HepG2 (cell line): ENCODE results near the gene GPX2. TPM values are rescaled to one million over a fixed set of nuclear protein-coding genes. Genes with fewer than 3 reads are reported as not detected.

Source experiments
- ELF1 ChIP-seq: sonication (generic); formaldehyde crosslinking; IDR thresholded peaks from 2 replicates; pipeline ENCODE4 v1.4.0; 2020; ENCODE audit warnings: missing genetic modification reagents
- MAFG ChIP-seq: sonication (generic); formaldehyde crosslinking; IDR thresholded peaks from 2 replicates; pipeline ENCODE4 v1.5.1; 2020; ENCODE audit warnings: mild to moderate bottlenecking, missing genetic modification reagents
- NR2F6 ChIP-seq, 2 experiments: IDR thresholded peaks; 2 replicates each; pipeline ENCODE4 v1.6.1; 2016; ENCODE audit warnings: antibody characterized with exemption in 1 of 2, mild to moderate bottlenecking in 1 of 2
- SP1 ChIP-seq, 2 experiments: fragments of 450-650 bp in 1 of 2; sonication (generic) in 1 of 2; formaldehyde crosslinking in 1 of 2; IDR thresholded peaks; 2 replicates each; pipeline versions ENCODE4 v1.4.0 to v1.6.1; 2016 to 2020; ENCODE audit warnings: missing genetic modification reagents in 1 of 2
- ZKSCAN1 ChIP-seq: fragments of 150-350 bp; IDR thresholded peaks from 2 replicates; pipeline ENCODE4 v1.6.1; 2014; ENCODE audit warnings: low read length
- ZNF550 ChIP-seq: sonication (generic); formaldehyde crosslinking; IDR thresholded peaks from 2 replicates; pipeline ENCODE4 v1.4.0; 2020; ENCODE audit warnings: mild to moderate bottlenecking, missing genetic modification reagents, borderline replicate concordance
- ZNF7 ChIP-seq: IDR thresholded peaks from 2 replicates; pipeline ENCODE4 v1.6.1; 2016; ENCODE audit warnings: missing biosample characterization, missing genetic modification reagents
- ZNF850 ChIP-seq: sonication (generic); formaldehyde crosslinking; conservative IDR thresholded peaks from 2 replicates; pipeline ENCODE4 v1.9.0; 2021; ENCODE audit warnings: mild to moderate bottlenecking, missing genetic modification reagents
- polyA plus RNA-seq, 8 experiments: library from polyadenylated mRNA; depleted of rRNA in 3 of 8; stranded (reverse) in 7 of 8; unstranded in 1 of 8; fragments of >200 nt; fragmentation: Illumina TruSeq in 4 of 8; extraction: Trizol in 4 of 8; gene quantifications; 2 replicates each; pipeline versions ENCODE4 v1.2.1 to v1.2.3, GENCODE V29; 2011 to 2016; ENCODE audit warnings: low read depth in 4 of 8, missing spikeins in 1 of 8, mixed read lengths in 1 of 8; ENCODE audit not compliant: insufficient read depth in 1 of 8
- total RNA-seq, 5 experiments: library from RNA; depleted of rRNA; stranded (reverse); fragments of >200 nt; fragmentation: Illumina TruSeq; extraction: Trizol; gene quantifications; 2 replicates each; pipeline ENCODE4 v1.2.3, GENCODE V29; 2016; ENCODE audit warnings: low read depth in 1 of 5
- TF ChIP-seq, protein P1 (sequence below): sonication (generic); formaldehyde crosslinking; IDR thresholded peaks from 2 replicates; pipeline ENCODE4 v1.4.0; 2020; ENCODE audit warnings: mild to moderate bottlenecking, missing genetic modification reagents
- TF ChIP-seq, protein P2 (sequence below): sonication (generic); formaldehyde crosslinking; IDR thresholded peaks from 2 replicates; pipeline ENCODE4 v1.4.0; 2020; ENCODE audit warnings: mild to moderate bottlenecking, missing genetic modification reagents
- TF ChIP-seq, protein P3 (sequence below), 2 experiments: fragments of 450-650 bp in 1 of 2; sonication (generic) in 1 of 2; formaldehyde crosslinking in 1 of 2; IDR thresholded peaks; 2 replicates each; pipeline versions ENCODE4 v1.6.1 to v1.8.0; 2016 to 2022; ENCODE audit warnings: antibody characterized with exemption in 1 of 2, mild to moderate bottlenecking in 1 of 2, missing genetic modification reagents in 1 of 2

Gene GPX2
- total and polyA plus RNA-seq, 2 of the 13 experiments (the other 11 are each of a cell fraction or from before 2014, with no cell fraction given): 526 to 674 TPM

DNA sequence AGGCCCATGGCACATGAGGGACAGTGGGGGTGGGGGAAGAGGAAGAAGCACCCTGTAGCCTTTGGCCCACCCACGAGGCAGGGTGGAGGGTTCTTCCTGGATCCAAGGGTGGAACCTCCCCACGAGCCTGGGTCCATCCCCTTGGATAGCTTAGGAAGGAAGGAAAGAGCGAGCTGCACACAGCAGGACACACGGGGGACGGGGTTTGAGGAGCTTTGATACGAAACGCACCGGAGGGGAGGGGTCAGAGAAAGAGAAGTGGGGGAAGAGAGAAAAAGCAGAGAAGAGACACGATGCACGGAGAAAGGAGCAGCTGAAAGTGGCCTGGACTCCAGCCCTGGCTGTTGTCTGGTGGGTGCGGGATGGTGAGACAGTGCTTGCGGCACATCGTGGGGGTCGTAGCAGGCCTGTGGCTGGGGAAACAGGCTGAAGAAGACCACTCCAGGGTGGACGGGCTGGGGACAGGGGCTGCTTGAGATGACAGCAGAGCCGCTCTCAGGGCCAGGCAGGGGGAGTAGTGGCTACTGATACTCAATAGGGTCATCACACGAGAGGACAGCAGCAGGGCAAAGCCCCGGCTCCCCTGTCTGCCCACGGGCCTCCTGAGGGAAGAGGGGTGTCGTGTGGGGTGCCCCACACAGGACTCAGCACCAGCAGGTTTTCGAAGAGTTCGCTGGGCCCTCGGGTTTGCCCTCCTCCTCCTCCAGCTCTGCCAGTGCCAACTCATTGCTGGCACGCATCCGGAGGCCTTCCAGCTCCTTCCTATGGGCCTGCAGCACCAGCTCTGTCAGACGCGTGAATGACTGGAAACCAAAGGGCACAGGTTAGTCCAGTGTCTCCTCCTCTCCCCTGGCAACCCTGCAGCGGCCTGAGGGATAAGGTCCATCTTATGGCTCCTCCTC lies 5.4 kb upstream of the GPX2 start (continued):
- TF ChIP-seq ZNF550 (CRISPR knock-in tag) (no peak), MAFG (no peak), ELF1 (CRISPR knock-in tag) (no peak; the same call in 1 of the 2 replicates), ZNF850 (CRISPR knock-in tag) (no peak), NR2F6 (IDR thresholded peaks at IDR 0.05) (peak; percentile 61), NR2F6 (CRISPR knock-in tag; IDR thresholded peaks at IDR 0.05) (peak; percentile 73), ZKSCAN1 (no peak), ZNF7 (CRISPR knock-in tag) (no peak), SP1 (IDR thresholded peaks at IDR 0.05) (no peak), SP1 (CRISPR knock-in tag; IDR thresholded peaks at IDR 0.05) (no peak)
- TF ChIP-seq, protein P1, sequence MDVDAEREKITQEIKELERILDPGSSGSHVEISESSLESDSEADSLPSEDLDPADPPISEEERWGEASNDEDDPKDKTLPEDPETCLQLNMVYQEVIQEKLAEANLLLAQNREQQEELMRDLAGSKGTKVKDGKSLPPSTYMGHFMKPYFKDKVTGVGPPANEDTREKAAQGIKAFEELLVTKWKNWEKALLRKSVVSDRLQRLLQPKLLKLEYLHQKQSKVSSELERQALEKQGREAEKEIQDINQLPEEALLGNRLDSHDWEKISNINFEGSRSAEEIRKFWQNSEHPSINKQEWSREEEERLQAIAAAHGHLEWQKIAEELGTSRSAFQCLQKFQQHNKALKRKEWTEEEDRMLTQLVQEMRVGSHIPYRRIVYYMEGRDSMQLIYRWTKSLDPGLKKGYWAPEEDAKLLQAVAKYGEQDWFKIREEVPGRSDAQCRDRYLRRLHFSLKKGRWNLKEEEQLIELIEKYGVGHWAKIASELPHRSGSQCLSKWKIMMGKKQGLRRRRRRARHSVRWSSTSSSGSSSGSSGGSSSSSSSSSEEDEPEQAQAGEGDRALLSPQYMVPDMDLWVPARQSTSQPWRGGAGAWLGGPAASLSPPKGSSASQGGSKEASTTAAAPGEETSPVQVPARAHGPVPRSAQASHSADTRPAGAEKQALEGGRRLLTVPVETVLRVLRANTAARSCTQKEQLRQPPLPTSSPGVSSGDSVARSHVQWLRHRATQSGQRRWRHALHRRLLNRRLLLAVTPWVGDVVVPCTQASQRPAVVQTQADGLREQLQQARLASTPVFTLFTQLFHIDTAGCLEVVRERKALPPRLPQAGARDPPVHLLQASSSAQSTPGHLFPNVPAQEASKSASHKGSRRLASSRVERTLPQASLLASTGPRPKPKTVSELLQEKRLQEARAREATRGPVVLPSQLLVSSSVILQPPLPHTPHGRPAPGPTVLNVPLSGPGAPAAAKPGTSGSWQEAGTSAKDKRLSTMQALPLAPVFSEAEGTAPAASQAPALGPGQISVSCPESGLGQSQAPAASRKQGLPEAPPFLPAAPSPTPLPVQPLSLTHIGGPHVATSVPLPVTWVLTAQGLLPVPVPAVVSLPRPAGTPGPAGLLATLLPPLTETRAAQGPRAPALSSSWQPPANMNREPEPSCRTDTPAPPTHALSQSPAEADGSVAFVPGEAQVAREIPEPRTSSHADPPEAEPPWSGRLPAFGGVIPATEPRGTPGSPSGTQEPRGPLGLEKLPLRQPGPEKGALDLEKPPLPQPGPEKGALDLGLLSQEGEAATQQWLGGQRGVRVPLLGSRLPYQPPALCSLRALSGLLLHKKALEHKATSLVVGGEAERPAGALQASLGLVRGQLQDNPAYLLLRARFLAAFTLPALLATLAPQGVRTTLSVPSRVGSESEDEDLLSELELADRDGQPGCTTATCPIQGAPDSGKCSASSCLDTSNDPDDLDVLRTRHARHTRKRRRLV (CRISPR knock-in tag): no peak
- TF ChIP-seq, protein P2, sequence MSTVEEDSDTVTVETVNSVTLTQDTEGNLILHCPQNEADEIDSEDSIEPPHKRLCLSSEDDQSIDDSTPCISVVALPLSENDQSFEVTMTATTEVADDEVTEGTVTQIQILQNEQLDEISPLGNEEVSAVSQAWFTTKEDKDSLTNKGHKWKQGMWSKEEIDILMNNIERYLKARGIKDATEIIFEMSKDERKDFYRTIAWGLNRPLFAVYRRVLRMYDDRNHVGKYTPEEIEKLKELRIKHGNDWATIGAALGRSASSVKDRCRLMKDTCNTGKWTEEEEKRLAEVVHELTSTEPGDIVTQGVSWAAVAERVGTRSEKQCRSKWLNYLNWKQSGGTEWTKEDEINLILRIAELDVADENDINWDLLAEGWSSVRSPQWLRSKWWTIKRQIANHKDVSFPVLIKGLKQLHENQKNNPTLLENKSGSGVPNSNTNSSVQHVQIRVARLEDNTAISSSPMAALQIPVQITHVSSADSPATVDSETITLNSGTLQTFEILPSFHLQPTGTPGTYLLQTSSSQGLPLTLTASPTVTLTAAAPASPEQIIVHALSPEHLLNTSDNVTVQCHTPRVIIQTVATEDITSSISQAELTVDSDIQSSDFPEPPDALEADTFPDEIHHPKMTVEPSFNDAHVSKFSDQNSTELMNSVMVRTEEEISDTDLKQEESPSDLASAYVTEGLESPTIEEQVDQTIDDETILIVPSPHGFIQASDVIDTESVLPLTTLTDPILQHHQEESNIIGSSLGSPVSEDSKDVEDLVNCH (CRISPR knock-in tag): no peak
- TF ChIP-seq, protein P3, sequence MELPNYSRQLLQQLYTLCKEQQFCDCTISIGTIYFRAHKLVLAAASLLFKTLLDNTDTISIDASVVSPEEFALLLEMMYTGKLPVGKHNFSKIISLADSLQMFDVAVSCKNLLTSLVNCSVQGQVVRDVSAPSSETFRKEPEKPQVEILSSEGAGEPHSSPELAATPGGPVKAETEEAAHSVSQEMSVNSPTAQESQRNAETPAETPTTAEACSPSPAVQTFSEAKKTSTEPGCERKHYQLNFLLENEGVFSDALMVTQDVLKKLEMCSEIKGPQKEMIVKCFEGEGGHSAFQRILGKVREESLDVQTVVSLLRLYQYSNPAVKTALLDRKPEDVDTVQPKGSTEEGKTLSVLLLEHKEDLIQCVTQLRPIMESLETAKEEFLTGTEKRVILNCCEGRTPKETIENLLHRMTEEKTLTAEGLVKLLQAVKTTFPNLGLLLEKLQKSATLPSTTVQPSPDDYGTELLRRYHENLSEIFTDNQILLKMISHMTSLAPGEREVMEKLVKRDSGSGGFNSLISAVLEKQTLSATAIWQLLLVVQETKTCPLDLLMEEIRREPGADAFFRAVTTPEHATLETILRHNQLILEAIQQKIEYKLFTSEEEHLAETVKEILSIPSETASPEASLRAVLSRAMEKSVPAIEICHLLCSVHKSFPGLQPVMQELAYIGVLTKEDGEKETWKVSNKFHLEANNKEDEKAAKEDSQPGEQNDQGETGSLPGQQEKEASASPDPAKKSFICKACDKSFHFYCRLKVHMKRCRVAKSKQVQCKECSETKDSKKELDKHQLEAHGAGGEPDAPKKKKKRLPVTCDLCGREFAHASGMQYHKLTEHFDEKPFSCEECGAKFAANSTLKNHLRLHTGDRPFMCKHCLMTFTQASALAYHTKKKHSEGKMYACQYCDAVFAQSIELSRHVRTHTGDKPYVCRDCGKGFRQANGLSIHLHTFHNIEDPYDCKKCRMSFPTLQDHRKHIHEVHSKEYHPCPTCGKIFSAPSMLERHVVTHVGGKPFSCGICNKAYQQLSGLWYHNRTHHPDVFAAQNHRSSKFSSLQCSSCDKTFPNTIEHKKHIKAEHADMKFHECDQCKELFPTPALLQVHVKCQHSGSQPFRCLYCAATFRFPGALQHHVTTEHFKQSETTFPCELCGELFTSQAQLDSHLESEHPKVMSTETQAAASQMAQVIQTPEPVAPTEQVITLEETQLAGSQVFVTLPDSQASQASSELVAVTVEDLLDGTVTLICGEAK (IDR thresholded peaks at IDR 0.05): no peak
- TF ChIP-seq, protein P3 (CRISPR knock-in tag; IDR thresholded peaks at IDR 0.05): no peak
